GM23338 (cell line): ENCODE measurements around the gene APCDD1L. TPM values are rescaled to one million over a fixed set of nuclear protein-coding genes. Genes with fewer than 3 reads are reported as not detected.

ENCODE experiments used
- ATAC-seq: fragments of 200-7000 bp; cut with Tn5 transposase; 3 replicates; pipeline ENCODE4 v1.9.1; 2020
- DNase-seq: peaks from one replicate; pipeline ENCODE4 v3.0.0-alpha.2; 2015; ENCODE audit warnings: low spot score
- H2AFZ ChIP-seq: fragments of 200-600 bp; sonication (generic); 2 replicates; pipeline ENCODE4 v1.8.0; 2016; ENCODE audit warnings: antibody characterized with exemption, mild to moderate bottlenecking, moderate library complexity
- H3F3A ChIP-seq: fragments of 200-600 bp; sonication (generic); replicated peaks from 2 replicates; pipeline ENCODE4 v1.8.0; 2017; ENCODE audit warnings: antibody characterized with exemption, mixed run types, low read depth
- H3K27ac ChIP-seq: fragments of 200-600 bp; sonication (generic); 2 replicates; pipeline ENCODE4 v1.6.1; 2016; ENCODE audit warnings: low read depth
- H3K27me3 ChIP-seq: fragments of 200-600 bp; sonication (generic); 2 replicates; pipeline ENCODE4 v1.8.0; 2016; ENCODE audit warnings: mild to moderate bottlenecking, mixed run types, moderate library complexity; ENCODE audit not compliant: insufficient read depth
- H3K36me3 ChIP-seq: fragments of 200-600 bp; sonication (generic); 2 replicates; pipeline ENCODE4 v1.8.0; 2016; ENCODE audit warnings: mild to moderate bottlenecking; ENCODE audit not compliant: insufficient read depth
- H3K4me1 ChIP-seq: fragments of 200-600 bp; sonication (generic); 2 replicates; pipeline ENCODE4 v1.8.0; 2016; ENCODE audit warnings: mild to moderate bottlenecking, moderate library complexity; ENCODE audit not compliant: insufficient read depth
- H3K4me2 ChIP-seq: fragments of 200-600 bp; sonication (generic); 2 replicates; pipeline ENCODE4 v1.7.1; 2017; ENCODE audit warnings: mixed run types
- H3K4me3 ChIP-seq: fragments of 200-600 bp; sonication (generic); 2 replicates; pipeline ENCODE4 v1.6.1; 2016; ENCODE audit warnings: mixed run types
- H3K79me2 ChIP-seq: fragments of 200-600 bp; sonication (generic); replicated peaks from 2 replicates; pipeline ENCODE4 v1.8.0; 2017; ENCODE audit warnings: mild to moderate bottlenecking; ENCODE audit not compliant: insufficient read depth
- H3K9me2 ChIP-seq: fragments of 200-600 bp; sonication (generic); 2 replicates; pipeline ENCODE4 v1.8.0; 2017; ENCODE audit not compliant: insufficient read depth
- H4K20me1 ChIP-seq: fragments of 200-600 bp; sonication (generic); replicated peaks from 2 replicates; pipeline ENCODE4 v1.8.0; 2017; ENCODE audit warnings: mild to moderate bottlenecking; ENCODE audit not compliant: insufficient read depth
- H3K27ac Mint-ChIP-seq: 2 replicates; pipeline ENCODE4 v1.8.0; 2020; ENCODE audit warnings: inconsistent platforms, mild to moderate bottlenecking, moderate library complexity, mixed read lengths
- H3K27me3 Mint-ChIP-seq: 3 replicates; pipeline ENCODE4 v1.8.0; 2022; ENCODE audit warnings: low read depth, mild to moderate bottlenecking, moderate library complexity, mixed read lengths, inconsistent platforms; ENCODE audit not compliant: insufficient read depth, poor library complexity
- H3K36me3 Mint-ChIP-seq: 3 replicates; pipeline ENCODE4 v1.8.0; 2021; ENCODE audit warnings: low read depth, mild to moderate bottlenecking, inconsistent platforms, moderate library complexity, mixed read lengths
- H3K4me1 Mint-ChIP-seq: 3 replicates; pipeline ENCODE4 v1.8.0; 2020; ENCODE audit warnings: mild to moderate bottlenecking, inconsistent platforms, mixed read lengths
- H3K4me3 Mint-ChIP-seq: 3 replicates; pipeline ENCODE4 v1.8.0; 2021; ENCODE audit warnings: moderate library complexity, mild to moderate bottlenecking, inconsistent platforms, mixed read lengths
- H3K9me3 Mint-ChIP-seq: 3 replicates; pipeline ENCODE4 v1.8.0; 2020; ENCODE audit warnings: moderate library complexity, mild to moderate bottlenecking, inconsistent platforms, mixed read lengths
- CTCF ChIP-seq, 2 experiments: fragments of 200-600 bp in 1 of 2; sonication (generic) in 1 of 2; conservative IDR thresholded peaks; 2 replicates each; pipeline versions ENCODE4 v1.5.1 to v1.6.1; 2016 to 2017; ENCODE audit warnings: antibody characterized with exemption in 2 of 2, low read depth in 2 of 2, mild to moderate bottlenecking in 2 of 2, moderate library complexity in 1 of 2
- REST ChIP-seq: IDR thresholded peaks from one replicate; pipeline ENCODE4 v1.6.1; 2018; ENCODE audit warnings: antibody characterized with exemption; ENCODE audit not compliant: unreplicated experiment
- ZNF331 ChIP-seq: fragments of 250-450 bp; sonication (Bioruptor Pico); IDR thresholded peaks from 2 replicates; pipeline ENCODE4 v1.5.0; 2020; ENCODE audit warnings: low read depth, mild to moderate bottlenecking, moderate library complexity
- ZNF462 ChIP-seq: fragments of 250-450 bp; sonication (Bioruptor Pico); IDR thresholded peaks from 2 replicates; pipeline ENCODE4 v1.5.0; 2020; ENCODE audit warnings: mild to moderate bottlenecking, moderate library complexity
- polyA plus RNA-seq: library from polyadenylated mRNA; unstranded; fragments of >200 nt; fragmentation: Nextera tagmentation; extraction: Ambion mirVana; gene quantifications from 2 replicates; pipeline ENCODE4 v1.2.1, GENCODE V29; 2016
- total RNA-seq: library from RNA; depleted of rRNA; stranded (reverse); fragments of >200 nt; shearing (Covaris generic); gene quantifications from 2 replicates; pipeline ENCODE4 v1.2.3, GENCODE V29; 2014

The APCDD1L gene
- total and polyA plus RNA-seq, 2 experiments from 2014 or later: 1.8 to 4.6 TPM

- DNase-seq: peak; percentile 27
Measured at GRCh38 chr20:58512808-58513552, 2.2 kb downstream of the APCDD1L start.

More at GRCh38 chr20:58512808-58513552, 2.2 kb downstream of the APCDD1L start:
- H3K4me1 Mint-ChIP-seq: peaks cover 14% of the 10 kb centered on the region; the same call in 2 of the 3 replicates
- H3K36me3 ChIP-seq: no peaks in the 10 kb centered on the region
- peaks cover 44% of the 10 kb centered on the region for H3K27me3 ChIP-seq
- TF ChIP-seq ZNF331 (no peak), REST (no peak), ZNF462 (CRISPR knock-in tag) (no peak), CTCF (conservative IDR thresholded peaks at IDR 0.05; ENCODE audit: low read depth in 2 of 2) (no peak)
- peak overlapping the region; percentile 81; the same call in 1 of the 3 replicates for H3K4me3 Mint-ChIP-seq
- no peak for ATAC-seq
- H3K79me2 ChIP-seq: no peaks in the 10 kb centered on the region
- peaks cover 38% of the 10 kb centered on the region for H3K27me3 Mint-ChIP-seq
- H4K20me1 ChIP-seq: no peaks in the 10 kb centered on the region
- H3K9me2 ChIP-seq: no peaks in the 10 kb centered on the region
- H3K4me1 ChIP-seq: peaks cover 21% of the 10 kb centered on the region; the same call in 1 of the 2 replicates
- H3K27ac Mint-ChIP-seq: no peak overlapping the region
- peaks cover 22% of the 10 kb centered on the region; the same call in 2 of the 3 replicates for H3K9me3 Mint-ChIP-seq
- H3K4me2 ChIP-seq: peak overlapping the region; percentile 92; the same call in 1 of the 2 replicates
- 0 out of 2 replicates have a peak overlapping the region, but pooled peaks have one; percentile 38 for H2AFZ ChIP-seq
- peaks cover 5% of the 10 kb centered on the region; the same call in 1 of the 2 replicates for H3F3A ChIP-seq
- H3K27ac ChIP-seq: no peak overlapping the region
- peak overlapping the region; percentile 79; the same call in 1 of the 2 replicates for H3K4me3 ChIP-seq
- H3K36me3 Mint-ChIP-seq: peaks cover 17% of the 10 kb centered on the region
